ENCODE data around the gene LY6G5C. TPM values are rescaled to one million over a fixed set of nuclear protein-coding genes. Genes with fewer than 3 reads are reported as not detected.

Gene LY6G5C
- total and polyA plus RNA-seq, 9 of the 15 experiments (the other 6 are each of a cell fraction or from before 2014, with no cell fraction given), result 0.10 to 0.67 (median 0.46) TPM; not detected in 4

- no peak for TF ChIP-seq SREBF2 (CRISPR knock-in tag; IDR thresholded peaks at IDR 0.05)
- no peak for TF ChIP-seq ADNP (tag; IDR thresholded peaks at IDR 0.05)
- TF ChIP-seq, protein P1, sequence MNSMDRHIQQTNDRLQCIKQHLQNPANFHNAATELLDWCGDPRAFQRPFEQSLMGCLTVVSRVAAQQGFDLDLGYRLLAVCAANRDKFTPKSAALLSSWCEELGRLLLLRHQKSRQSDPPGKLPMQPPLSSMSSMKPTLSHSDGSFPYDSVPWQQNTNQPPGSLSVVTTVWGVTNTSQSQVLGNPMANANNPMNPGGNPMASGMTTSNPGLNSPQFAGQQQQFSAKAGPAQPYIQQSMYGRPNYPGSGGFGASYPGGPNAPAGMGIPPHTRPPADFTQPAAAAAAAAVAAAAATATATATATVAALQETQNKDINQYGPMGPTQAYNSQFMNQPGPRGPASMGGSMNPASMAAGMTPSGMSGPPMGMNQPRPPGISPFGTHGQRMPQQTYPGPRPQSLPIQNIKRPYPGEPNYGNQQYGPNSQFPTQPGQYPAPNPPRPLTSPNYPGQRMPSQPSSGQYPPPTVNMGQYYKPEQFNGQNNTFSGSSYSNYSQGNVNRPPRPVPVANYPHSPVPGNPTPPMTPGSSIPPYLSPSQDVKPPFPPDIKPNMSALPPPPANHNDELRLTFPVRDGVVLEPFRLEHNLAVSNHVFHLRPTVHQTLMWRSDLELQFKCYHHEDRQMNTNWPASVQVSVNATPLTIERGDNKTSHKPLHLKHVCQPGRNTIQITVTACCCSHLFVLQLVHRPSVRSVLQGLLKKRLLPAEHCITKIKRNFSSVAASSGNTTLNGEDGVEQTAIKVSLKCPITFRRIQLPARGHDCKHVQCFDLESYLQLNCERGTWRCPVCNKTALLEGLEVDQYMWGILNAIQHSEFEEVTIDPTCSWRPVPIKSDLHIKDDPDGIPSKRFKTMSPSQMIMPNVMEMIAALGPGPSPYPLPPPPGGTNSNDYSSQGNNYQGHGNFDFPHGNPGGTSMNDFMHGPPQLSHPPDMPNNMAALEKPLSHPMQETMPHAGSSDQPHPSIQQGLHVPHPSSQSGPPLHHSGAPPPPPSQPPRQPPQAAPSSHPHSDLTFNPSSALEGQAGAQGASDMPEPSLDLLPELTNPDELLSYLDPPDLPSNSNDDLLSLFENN (IDR thresholded peaks at IDR 0.05; ENCODE audit: low read depth in 2 of 2, low read length in 2 of 2), result no peak
- TF ChIP-seq, protein P2, sequence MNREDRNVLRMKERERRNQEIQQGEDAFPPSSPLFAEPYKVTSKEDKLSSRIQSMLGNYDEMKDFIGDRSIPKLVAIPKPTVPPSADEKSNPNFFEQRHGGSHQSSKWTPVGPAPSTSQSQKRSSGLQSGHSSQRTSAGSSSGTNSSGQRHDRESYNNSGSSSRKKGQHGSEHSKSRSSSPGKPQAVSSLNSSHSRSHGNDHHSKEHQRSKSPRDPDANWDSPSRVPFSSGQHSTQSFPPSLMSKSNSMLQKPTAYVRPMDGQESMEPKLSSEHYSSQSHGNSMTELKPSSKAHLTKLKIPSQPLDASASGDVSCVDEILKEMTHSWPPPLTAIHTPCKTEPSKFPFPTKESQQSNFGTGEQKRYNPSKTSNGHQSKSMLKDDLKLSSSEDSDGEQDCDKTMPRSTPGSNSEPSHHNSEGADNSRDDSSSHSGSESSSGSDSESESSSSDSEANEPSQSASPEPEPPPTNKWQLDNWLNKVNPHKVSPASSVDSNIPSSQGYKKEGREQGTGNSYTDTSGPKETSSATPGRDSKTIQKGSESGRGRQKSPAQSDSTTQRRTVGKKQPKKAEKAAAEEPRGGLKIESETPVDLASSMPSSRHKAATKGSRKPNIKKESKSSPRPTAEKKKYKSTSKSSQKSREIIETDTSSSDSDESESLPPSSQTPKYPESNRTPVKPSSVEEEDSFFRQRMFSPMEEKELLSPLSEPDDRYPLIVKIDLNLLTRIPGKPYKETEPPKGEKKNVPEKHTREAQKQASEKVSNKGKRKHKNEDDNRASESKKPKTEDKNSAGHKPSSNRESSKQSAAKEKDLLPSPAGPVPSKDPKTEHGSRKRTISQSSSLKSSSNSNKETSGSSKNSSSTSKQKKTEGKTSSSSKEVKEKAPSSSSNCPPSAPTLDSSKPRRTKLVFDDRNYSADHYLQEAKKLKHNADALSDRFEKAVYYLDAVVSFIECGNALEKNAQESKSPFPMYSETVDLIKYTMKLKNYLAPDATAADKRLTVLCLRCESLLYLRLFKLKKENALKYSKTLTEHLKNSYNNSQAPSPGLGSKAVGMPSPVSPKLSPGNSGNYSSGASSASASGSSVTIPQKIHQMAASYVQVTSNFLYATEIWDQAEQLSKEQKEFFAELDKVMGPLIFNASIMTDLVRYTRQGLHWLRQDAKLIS (CRISPR knock-in tag; IDR thresholded peaks at IDR 0.05), result no peak
- TF ChIP-seq ZSCAN32 (CRISPR knock-in tag; IDR thresholded peaks at IDR 0.05), result no peak
- no peak for TF ChIP-seq TAL1 (IDR thresholded peaks at IDR 0.05)
- TF ChIP-seq TBL1XR1 (IDR thresholded peaks at IDR 0.05; ENCODE audit: low read length in 2 of 2), result no peak
- no peak for TF ChIP-seq ZNF699 (CRISPR knock-in tag; IDR thresholded peaks at IDR 0.05; ENCODE audit: insufficient replicate concordance)
- no peak for TF ChIP-seq LARP7 (IDR thresholded peaks at IDR 0.05)
- no peak for TF ChIP-seq CBX1 (IDR thresholded peaks at IDR 0.05; ENCODE audit: low read depth)
- peak; percentile 30; the same call in 1 of the 2 replicates for TF ChIP-seq ATF4 (CRISPR knock-in tag; IDR thresholded peaks at IDR 0.05)
- TF ChIP-seq KLF6 (CRISPR knock-in tag; IDR thresholded peaks at IDR 0.05; ENCODE audit: borderline replicate concordance), result peak; percentile 12; the same call in 1 of the 2 replicates
- TF ChIP-seq, protein P3, sequence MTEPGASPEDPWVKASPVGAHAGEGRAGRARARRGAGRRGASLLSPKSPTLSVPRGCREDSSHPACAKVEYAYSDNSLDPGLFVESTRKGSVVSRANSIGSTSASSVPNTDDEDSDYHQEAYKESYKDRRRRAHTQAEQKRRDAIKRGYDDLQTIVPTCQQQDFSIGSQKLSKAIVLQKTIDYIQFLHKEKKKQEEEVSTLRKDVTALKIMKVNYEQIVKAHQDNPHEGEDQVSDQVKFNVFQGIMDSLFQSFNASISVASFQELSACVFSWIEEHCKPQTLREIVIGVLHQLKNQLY (CRISPR knock-in tag; conservative IDR thresholded peaks at IDR 0.05), result peak in 1 of 2 experiments; percentile 47; a peak in 2 of 4 replicates
- TF ChIP-seq CBX3 (IDR thresholded peaks at IDR 0.05; ENCODE audit: borderline replicate concordance in 1 of 2, low read length in 2 of 2), result no peak
- no peak for TF ChIP-seq MBD2 (IDR thresholded peaks at IDR 0.05; ENCODE audit: borderline replicate concordance, low read depth)
- no peak for TF ChIP-seq ZNF384 (IDR thresholded peaks at IDR 0.05; ENCODE audit: low read depth, low read length)
- no peak; a peak in 1 of 4 replicates for TF ChIP-seq MAZ (CRISPR knock-in tag; conservative IDR thresholded peaks at IDR 0.05 in 1 of 2, IDR thresholded peaks at IDR 0.05 in 1 of 2)
- no peak for TF ChIP-seq PPARD (CRISPR knock-in tag; IDR thresholded peaks at IDR 0.05)
- TF ChIP-seq ZNF143 (CRISPR knock-in tag; IDR thresholded peaks at IDR 0.05), result no peak
Observed at GRCh38 chr6:31727034-31727716, 46.3 kb upstream of the LY6G5C start (continued).
